Measurements from ENCODE around the gene DCTD.

DCTD gene

GRCh38 chr4:182874797-182875345 lies 42.3 kb downstream of the DCTD start:
- H3K4me2 ChIP-seq (ENCODE audit: low read depth, low read length, poor library complexity, severe bottlenecking), result no peak overlapping the region
- no peaks in the 10 kb centered on the region for H3K36me3 ChIP-seq (ENCODE audit: low read length)
- no peaks in the 10 kb centered on the region for H3F3A ChIP-seq (ENCODE audit: insufficient read depth)
- no peak overlapping the region for H3K27ac ChIP-seq (ENCODE audit: low read depth, low read length)
- TF ChIP-seq CTCF (IDR thresholded peaks at IDR 0.05; ENCODE audit: insufficient read depth, low read length, poor library complexity, severe bottlenecking), result no peak
- no peaks in the 10 kb centered on the region for H4K20me1 ChIP-seq (ENCODE audit: low read depth, low read length)
- no peak overlapping the region for H3K9ac ChIP-seq (ENCODE audit: low read length)
- H3K79me2 ChIP-seq (ENCODE audit: insufficient read depth, low read length), result no peaks in the 10 kb centered on the region
- no peak overlapping the region for H2AFZ ChIP-seq (ENCODE audit: low read depth, low read length, severe bottlenecking)
- no peaks in the 10 kb centered on the region for H3K9me3 ChIP-seq (ENCODE audit: insufficient read depth, low read length)
- H3K4me3 ChIP-seq (ENCODE audit: insufficient read depth, low read length, poor library complexity, severe bottlenecking), result no peak overlapping the region
- H3K27me3 ChIP-seq (ENCODE audit: low read length), result no peaks in the 10 kb centered on the region
- H3K9me2 ChIP-seq (replicated peaks; ENCODE audit: insufficient read depth, low read length), result no peaks in the 10 kb centered on the region

GRCh38 chr4:182874304-182874751 lies 42.9 kb downstream of the DCTD start:
- Histone ChIP-seq H3K9me2 (replicated peaks; ENCODE audit: insufficient read depth, low read length) (no peaks in the 10 kb centered on the region), H3K27me3 (ENCODE audit: low read length) (no peaks in the 10 kb centered on the region), H3K4me2 (ENCODE audit: low read depth, low read length, poor library complexity, severe bottlenecking) (no peak overlapping the region), H2AFZ (ENCODE audit: low read depth, low read length, severe bottlenecking) (no peak overlapping the region), H3K9me3 (ENCODE audit: insufficient read depth, low read length) (no peaks in the 10 kb centered on the region), H3K36me3 (ENCODE audit: low read length) (no peaks in the 10 kb centered on the region), H3K79me2 (ENCODE audit: insufficient read depth, low read length) (no peaks in the 10 kb centered on the region), H4K20me1 (ENCODE audit: low read depth, low read length) (no peaks in the 10 kb centered on the region), H3K4me3 (ENCODE audit: insufficient read depth, low read length, poor library complexity, severe bottlenecking) (no peak overlapping the region), H3F3A (ENCODE audit: insufficient read depth) (no peaks in the 10 kb centered on the region), H3K27ac (ENCODE audit: low read depth, low read length) (no peak overlapping the region), H3K9ac (ENCODE audit: low read length) (no peak overlapping the region)
- TF ChIP-seq EZH2phosphoT487 (conservative IDR thresholded peaks at IDR 0.05; ENCODE audit: low read length), result no peak
- TF ChIP-seq CTCF (IDR thresholded peaks at IDR 0.05; ENCODE audit: insufficient read depth, low read length, poor library complexity, severe bottlenecking), result no peak

GRCh38 chr4:182873726-182874125 lies 43.5 kb downstream of the DCTD start:
- H3K4me2 ChIP-seq (ENCODE audit: low read depth, low read length, poor library complexity, severe bottlenecking), result no peak overlapping the region
- no peak overlapping the region for H2AFZ ChIP-seq (ENCODE audit: low read depth, low read length, severe bottlenecking)
- H4K20me1 ChIP-seq (ENCODE audit: low read depth, low read length), result no peaks in the 10 kb centered on the region
- no peak for TF ChIP-seq CTCF (IDR thresholded peaks at IDR 0.05; ENCODE audit: insufficient read depth, low read length, poor library complexity, severe bottlenecking)
- no peak for TF ChIP-seq EZH2phosphoT487 (conservative IDR thresholded peaks at IDR 0.05; ENCODE audit: low read length)
- H3K9me3 ChIP-seq (ENCODE audit: insufficient read depth, low read length), result no peaks in the 10 kb centered on the region
- no peak overlapping the region for H3K27ac ChIP-seq (ENCODE audit: low read depth, low read length)
- H3K9ac ChIP-seq (ENCODE audit: low read length), result no peak overlapping the region
- H3K4me3 ChIP-seq (ENCODE audit: insufficient read depth, low read length, poor library complexity, severe bottlenecking), result no peak overlapping the region
- H3K36me3 ChIP-seq (ENCODE audit: low read length), result no peaks in the 10 kb centered on the region
- no peaks in the 10 kb centered on the region for H3K27me3 ChIP-seq (ENCODE audit: low read length)
- no peaks in the 10 kb centered on the region for H3K9me2 ChIP-seq (replicated peaks; ENCODE audit: insufficient read depth, low read length)
- H3F3A ChIP-seq (ENCODE audit: insufficient read depth), result no peaks in the 10 kb centered on the region
- H3K79me2 ChIP-seq (ENCODE audit: insufficient read depth, low read length), result no peaks in the 10 kb centered on the region

Data from SU-DHL-6 (cell line).